ENCODE results near the gene ZNF862. TPM values are rescaled to one million over a fixed set of nuclear protein-coding genes. Genes with fewer than 3 reads are reported as not detected.

Gene ZNF862
- total RNA-seq, 4 donors from 2014 or later: 2.9 to 10.7 (median 7.0) TPM

DNA sequence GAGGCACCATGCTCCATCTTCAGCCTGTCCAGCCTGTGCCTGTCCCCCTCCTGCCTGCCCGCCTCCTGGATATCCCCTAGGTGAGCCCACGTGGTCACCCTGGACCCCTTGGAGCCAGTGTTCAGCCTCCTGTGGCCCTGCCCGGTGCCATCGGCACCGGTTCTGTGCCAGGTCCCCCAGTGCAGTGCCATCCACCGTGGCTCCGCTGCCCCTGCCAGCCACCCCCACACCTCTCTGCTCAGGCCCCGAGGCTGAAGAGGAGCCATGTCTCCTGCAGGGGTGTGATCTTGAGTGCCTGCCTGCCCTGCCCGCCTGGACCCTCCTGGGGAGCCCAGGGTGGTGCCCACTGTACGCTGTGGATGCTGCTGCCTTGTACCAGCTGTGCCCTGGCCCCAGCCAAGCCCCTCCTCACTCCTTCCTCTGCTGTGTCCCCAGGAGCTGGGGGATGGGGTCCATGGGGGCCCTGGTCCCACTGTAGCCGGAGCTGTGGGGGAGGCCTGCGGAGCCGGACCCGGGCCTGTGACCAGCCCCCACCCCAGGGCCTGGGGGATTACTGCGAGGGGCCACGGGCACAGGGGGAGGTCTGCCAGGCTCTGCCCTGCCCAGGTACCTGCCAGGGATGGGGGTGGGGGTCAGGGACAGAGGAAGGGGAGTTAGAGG is 26.2 kb upstream of the ZNF862 start:
- H3K27ac ChIP-seq: no peak overlapping the region
- intact Hi-C loops (cut with DNase I; ENCODE audit: low total_unique reads): no loop called here
- no peak for ATAC-seq
- no peaks in the 10 kb centered on the region for H3K36me3 ChIP-seq
- H3K4me3 ChIP-seq: no peak overlapping the region
- no peaks in the 10 kb centered on the region for H3K9me3 ChIP-seq
- no peaks in the 10 kb centered on the region for H3K4me1 ChIP-seq
- no peaks in the 10 kb centered on the region for H3K27me3 ChIP-seq
- in situ Hi-C loops (cut with MboI; ENCODE audit: low sequenced_read_pairs in 4 of 4): no loop called here
- DNase-seq: no peak
- TF ChIP-seq CTCF (IDR thresholded peaks at IDR 0.05 in 4 of 5, conservative IDR thresholded peaks at IDR 0.05 in 1 of 5) (no peak), POLR2A (IDR thresholded peaks at IDR 0.05) (no peak)

DNA sequence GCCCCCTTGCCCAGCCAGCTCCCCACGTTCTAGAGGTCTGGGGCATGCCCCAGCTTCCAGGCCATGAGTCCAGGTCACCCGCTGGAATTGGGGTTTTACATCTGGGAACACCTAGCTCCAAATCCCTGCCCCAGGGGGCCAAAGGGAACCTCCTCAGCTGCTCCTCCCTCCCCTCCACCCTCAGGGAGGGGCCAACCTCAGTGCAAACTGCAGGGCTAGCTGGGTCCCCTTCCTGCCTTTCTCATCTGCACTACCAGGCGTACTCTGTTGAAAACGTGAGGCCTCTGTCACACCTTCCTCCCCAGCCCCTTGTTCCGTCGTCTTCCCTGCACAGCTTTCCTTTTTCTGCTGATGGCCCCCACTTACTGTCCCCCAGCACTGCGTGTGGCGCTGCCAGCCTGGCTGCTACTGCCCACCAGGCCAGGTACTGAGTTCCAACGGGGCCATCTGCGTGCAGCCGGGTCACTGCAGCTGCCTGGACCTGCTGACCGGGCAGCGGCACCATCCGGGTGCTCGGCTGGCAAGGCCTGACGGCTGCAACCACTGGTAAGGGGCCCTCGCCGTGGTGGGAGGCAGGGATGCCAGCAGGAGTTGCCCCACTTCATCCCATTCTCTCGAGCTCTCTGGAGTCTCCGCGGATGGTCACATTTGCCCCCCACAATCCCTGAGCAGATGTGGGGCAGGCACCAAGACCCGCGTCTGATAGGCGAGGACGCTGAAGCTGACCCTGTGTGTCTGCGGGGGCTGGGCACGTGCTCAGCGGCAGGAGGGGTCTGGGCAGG is 24.7 kb upstream of the ZNF862 start:
- intact Hi-C loops (cut with DNase I; ENCODE audit: low total_unique reads): no loop called here
- no peak overlapping the region for H3K4me3 ChIP-seq

DNA sequence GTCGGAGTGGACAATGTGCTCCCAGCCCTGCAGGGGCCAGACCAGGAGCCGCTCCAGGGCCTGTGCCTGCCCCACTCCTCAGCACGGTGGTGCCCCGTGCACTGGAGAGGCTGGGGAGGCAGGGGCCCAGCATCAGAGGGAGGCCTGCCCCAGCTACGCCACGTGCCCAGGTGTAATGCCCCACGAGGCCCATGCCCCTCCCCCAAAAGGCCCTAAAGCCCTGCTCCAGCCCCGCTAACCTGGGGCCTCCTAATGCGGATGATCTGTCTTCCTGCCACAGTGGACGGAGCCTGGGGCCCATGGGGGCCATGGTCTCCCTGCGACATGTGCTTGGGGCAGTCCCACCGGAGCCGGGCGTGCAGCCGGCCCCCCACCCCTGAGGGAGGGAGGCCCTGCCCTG is 23.7 kb upstream of the ZNF862 start:
- TF ChIP-seq CTCF (IDR thresholded peaks at IDR 0.05 in 4 of 5, conservative IDR thresholded peaks at IDR 0.05 in 1 of 5) (no peak), POLR2A (IDR thresholded peaks at IDR 0.05) (no peak)
- Histone ChIP-seq H3K4me1 (no peaks in the 10 kb centered on the region), H3K27me3 (no peaks in the 10 kb centered on the region), H3K36me3 (no peaks in the 10 kb centered on the region), H3K4me3 (no peak overlapping the region), H3K27ac (no peak overlapping the region), H3K9me3 (no peaks in the 10 kb centered on the region)
- intact Hi-C loops (cut with DNase I; ENCODE audit: low total_unique reads) (no loop called here), in situ Hi-C loops (cut with MboI; ENCODE audit: low sequenced_read_pairs in 4 of 4) (no loop called here)
- ATAC-seq (no peak), DNase-seq (no peak)

More for the DNA sequence above, 24.7 kb upstream of the ZNF862 start:
- in situ Hi-C loops (cut with MboI; ENCODE audit: low sequenced_read_pairs in 4 of 4): no loop called here
- ATAC-seq (no peak), DNase-seq (no peak)
- H3K9me3 ChIP-seq: no peaks in the 10 kb centered on the region
- H3K27me3 ChIP-seq: no peaks in the 10 kb centered on the region
- no peaks in the 10 kb centered on the region for H3K4me1 ChIP-seq
- H3K36me3 ChIP-seq: no peaks in the 10 kb centered on the region
- no peak for TF ChIP-seq POLR2A (IDR thresholded peaks at IDR 0.05)
- no peak for TF ChIP-seq CTCF (IDR thresholded peaks at IDR 0.05 in 4 of 5, conservative IDR thresholded peaks at IDR 0.05 in 1 of 5)
- no peak overlapping the region for H3K27ac ChIP-seq

DNA sequence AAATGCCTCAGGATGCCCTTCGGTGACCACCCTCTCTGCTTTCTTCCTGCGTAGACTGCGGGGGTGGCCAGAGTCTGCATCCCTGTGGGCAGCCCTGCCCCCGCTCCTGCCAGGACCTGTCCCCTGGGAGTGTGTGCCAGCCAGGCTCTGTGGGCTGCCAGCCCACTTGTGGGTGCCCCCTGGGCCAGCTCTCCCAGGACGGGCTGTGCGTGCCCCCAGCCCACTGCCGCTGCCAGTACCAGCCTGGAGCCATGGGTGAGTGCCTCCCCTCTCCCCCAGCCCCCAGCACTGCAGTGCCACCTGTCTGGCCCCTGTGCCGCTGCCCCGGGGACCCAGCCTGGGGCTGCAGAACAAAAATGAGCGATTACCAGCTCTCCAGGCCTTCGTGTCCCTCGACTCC is 23.1 kb upstream of the ZNF862 start:
- no peak for TF ChIP-seq CTCF (IDR thresholded peaks at IDR 0.05 in 4 of 5, conservative IDR thresholded peaks at IDR 0.05 in 1 of 5)
- TF ChIP-seq POLR2A (IDR thresholded peaks at IDR 0.05): no peak
- Histone ChIP-seq H3K27ac (no peak overlapping the region), H3K27me3 (no peaks in the 10 kb centered on the region), H3K36me3 (no peaks in the 10 kb centered on the region), H3K4me3 (no peak overlapping the region), H3K4me1 (no peaks in the 10 kb centered on the region), H3K9me3 (no peaks in the 10 kb centered on the region)
- DNase-seq: no peak
- in situ Hi-C loops (cut with MboI; ENCODE audit: low sequenced_read_pairs in 4 of 4): no loop called here
- intact Hi-C loops (cut with DNase I; ENCODE audit: low total_unique reads): no loop called here
- no peak for ATAC-seq
